ENCODE measurements around the gene PPP2R5C.

The PPP2R5C gene

GRCh38 chr14:101767618-101768362, 6.3 kb downstream of the PPP2R5C start:
- peaks cover under 1% of the 10 kb centered on the region for H3K4me1 ChIP-seq (ENCODE audit: insufficient read depth, low read length)
- H3K36me3 ChIP-seq (ENCODE audit: insufficient read depth, low read length): peaks cover 18% of the 10 kb centered on the region
- H3K27me3 ChIP-seq (ENCODE audit: insufficient read depth, low read length): no peaks in the 10 kb centered on the region
- H3K4me3 ChIP-seq (ENCODE audit: low read length): no peak overlapping the region
- no peaks in the 10 kb centered on the region for H3K9me3 ChIP-seq (ENCODE audit: low read length)
- no peak overlapping the region for H2AFZ ChIP-seq (ENCODE audit: low read depth, low read length)

DNA sequence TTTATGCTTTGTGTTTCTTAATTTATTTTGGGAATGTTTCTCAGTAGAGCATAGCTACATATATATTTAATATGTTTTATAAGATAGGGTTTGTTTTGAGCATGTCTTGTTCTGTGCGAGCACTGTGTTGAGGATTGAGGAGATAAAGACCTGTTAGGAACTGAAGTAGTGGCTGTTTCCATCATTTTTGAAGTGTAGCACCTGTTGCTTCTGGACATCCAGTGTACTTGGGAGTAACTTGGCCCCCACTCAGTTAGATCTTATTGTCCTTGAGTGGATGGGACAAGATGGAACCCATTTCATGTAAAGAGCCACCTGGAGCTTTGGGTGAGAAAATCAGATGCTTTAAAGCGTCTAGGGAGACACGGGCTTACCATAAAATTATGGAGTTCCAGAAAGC, 8.7 kb downstream of the PPP2R5C start:
- H2AFZ ChIP-seq (ENCODE audit: low read depth, low read length): no peak overlapping the region
- H3K36me3 ChIP-seq (ENCODE audit: insufficient read depth, low read length): peaks cover 10% of the 10 kb centered on the region
- no peaks in the 10 kb centered on the region for H3K9me3 ChIP-seq (ENCODE audit: low read length)
- peaks cover 5% of the 10 kb centered on the region for H3K4me1 ChIP-seq (ENCODE audit: insufficient read depth, low read length)
- no peaks in the 10 kb centered on the region for H3K27me3 ChIP-seq (ENCODE audit: insufficient read depth, low read length)
- no peak overlapping the region for H3K4me3 ChIP-seq (ENCODE audit: low read length)

DNA sequence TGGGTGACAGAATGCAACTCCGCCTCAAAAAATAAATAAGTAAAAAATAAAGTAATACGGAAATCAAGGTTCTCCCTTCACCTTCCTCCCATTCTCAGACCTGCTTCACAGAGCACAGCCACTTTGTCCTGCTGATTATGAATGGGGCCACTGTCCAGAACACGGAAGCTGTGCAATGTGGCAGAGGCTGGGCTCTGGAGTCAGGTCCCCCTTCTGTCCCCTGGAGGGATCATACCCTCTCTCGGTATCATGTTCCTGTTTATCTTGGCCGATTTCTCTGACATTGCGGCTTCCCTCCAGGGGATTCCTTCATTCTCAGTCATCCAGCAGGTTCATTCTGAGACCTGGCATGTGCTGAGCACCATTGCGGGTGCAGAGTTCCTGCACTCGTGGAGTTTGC, 11.3 kb downstream of the PPP2R5C start:
- Histone ChIP-seq H3K27me3 (ENCODE audit: insufficient read depth, low read length) (no peaks in the 10 kb centered on the region), H3K4me1 (ENCODE audit: insufficient read depth, low read length) (peaks cover 5% of the 10 kb centered on the region), H3K9me3 (ENCODE audit: low read length) (no peaks in the 10 kb centered on the region), H2AFZ (ENCODE audit: low read depth, low read length) (no peak overlapping the region), H3K36me3 (ENCODE audit: insufficient read depth, low read length) (no peaks in the 10 kb centered on the region), H3K4me3 (ENCODE audit: low read length) (no peak overlapping the region)

DNA sequence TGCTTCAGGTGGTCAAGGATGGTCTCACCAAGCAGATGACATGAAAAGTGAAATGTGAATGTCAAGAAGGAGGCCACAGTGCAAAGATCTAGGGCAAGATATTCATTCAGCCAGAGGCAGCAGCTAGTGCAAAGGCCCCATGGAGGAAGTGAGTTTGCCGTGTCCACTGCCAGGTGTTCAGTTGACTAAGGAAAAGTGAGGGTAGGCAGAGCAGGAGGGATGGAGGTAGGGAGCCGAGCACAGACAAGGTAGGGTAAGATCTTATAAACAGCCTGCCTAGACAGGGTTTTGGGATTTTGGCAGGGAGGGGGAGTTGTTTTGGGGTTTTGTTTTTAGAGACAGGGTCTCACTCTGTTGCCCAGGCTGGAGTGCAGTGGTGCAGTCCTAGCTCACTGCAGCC, 11.9 kb downstream of the PPP2R5C start:
- Histone ChIP-seq H3K9me3 (ENCODE audit: low read length) (no peaks in the 10 kb centered on the region), H3K36me3 (ENCODE audit: insufficient read depth, low read length) (no peaks in the 10 kb centered on the region), H2AFZ (ENCODE audit: low read depth, low read length) (no peak overlapping the region), H3K4me3 (ENCODE audit: low read length) (no peak overlapping the region), H3K27me3 (ENCODE audit: insufficient read depth, low read length) (no peaks in the 10 kb centered on the region), H3K4me1 (ENCODE audit: insufficient read depth, low read length) (peaks cover 5% of the 10 kb centered on the region)

DNA sequence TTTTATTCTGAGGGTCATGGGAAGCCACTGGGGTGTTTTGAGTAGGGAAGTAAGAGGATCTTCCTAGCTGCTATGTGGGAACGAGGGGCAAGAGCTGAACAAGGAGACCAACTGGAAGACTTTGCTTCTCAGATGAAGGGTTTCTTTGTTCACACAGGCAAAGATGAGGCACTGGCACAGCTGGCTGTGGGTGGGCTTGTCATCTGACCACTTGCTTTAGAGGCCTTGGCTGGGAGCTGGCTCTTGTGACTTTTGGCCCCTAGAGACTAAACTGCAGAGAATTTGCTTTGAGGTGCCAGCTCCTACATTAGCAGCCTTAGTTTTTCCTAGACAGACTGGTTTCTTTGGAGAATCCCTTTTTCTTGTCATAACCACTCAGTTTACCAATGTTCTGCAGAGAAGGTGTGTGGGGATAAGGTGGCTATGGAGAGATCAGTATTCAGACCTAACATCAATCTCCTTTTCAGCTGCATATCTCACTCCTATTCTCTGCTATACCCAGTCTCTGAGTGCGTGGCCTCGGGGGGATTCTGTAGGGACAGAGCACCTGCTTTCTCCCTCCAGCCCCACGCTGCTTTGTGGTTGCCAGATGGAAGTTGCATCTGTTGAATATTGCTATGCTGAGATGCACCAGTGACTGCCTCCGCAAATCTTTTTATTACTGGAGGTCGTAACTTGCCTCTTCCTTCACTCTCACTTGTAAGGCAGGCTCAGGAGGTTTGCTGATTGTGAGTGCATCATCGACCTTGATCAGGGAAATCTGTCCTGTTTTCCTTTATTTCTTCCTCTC, 12.7 kb downstream of the PPP2R5C start:
- Histone ChIP-seq H3K9me3 (ENCODE audit: low read length) (no peaks in the 10 kb centered on the region), H3K4me3 (ENCODE audit: low read length) (no peak overlapping the region), H3K27me3 (ENCODE audit: insufficient read depth, low read length) (no peaks in the 10 kb centered on the region)

DNA sequence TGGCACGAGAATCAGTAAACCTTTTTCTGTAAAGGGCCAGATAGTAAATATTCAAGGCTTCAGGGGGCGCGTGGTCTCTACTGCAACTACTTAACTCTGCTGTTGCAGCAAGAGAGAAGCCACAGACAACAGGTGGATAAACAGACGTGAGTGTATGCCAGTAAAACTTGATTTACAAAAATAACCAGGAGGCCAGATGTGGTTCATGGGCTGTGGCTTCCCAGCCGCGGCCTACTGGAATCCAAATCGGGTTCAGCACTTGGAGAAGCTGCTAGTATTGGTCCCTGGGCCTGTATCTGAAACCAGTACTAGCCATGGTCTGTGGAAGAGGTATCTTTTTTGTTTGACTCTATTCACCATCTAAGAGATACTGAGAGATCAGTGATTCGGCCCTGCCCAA, 13.3 kb downstream of the PPP2R5C start:
- Histone ChIP-seq H2AFZ (ENCODE audit: low read depth, low read length) (no peak overlapping the region), H3K4me3 (ENCODE audit: low read length) (no peak overlapping the region), H3K36me3 (ENCODE audit: insufficient read depth, low read length) (no peaks in the 10 kb centered on the region)

More for the DNA sequence above, 12.7 kb downstream of the PPP2R5C start:
- no peak overlapping the region for H2AFZ ChIP-seq (ENCODE audit: low read depth, low read length)
- peaks cover 5% of the 10 kb centered on the region for H3K4me1 ChIP-seq (ENCODE audit: insufficient read depth, low read length)
- no peaks in the 10 kb centered on the region for H3K36me3 ChIP-seq (ENCODE audit: insufficient read depth, low read length)

DNA sequence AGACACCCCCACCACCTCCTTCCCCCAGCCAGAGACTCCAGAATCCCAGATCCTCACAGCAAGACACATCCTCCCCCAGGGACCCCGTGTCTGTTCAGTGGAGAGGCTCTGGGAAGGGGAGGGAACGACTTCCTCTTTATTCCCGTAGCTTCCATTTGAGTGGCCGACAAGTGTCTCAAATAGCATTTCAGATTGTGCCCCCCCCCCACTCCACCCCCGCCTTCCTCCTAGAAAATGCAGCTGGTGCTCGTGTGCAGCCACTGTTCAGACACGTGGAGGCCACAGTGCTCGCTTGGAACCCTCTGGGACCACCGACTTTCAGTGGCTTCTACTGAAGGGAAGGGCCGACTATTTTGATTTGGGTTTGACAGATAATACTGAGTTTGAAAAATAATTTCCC, 14.3 kb downstream of the PPP2R5C start:
- H3K4me3 ChIP-seq (ENCODE audit: low read length): no peak overlapping the region
- H3K4me1 ChIP-seq (ENCODE audit: insufficient read depth, low read length): peaks cover 7% of the 10 kb centered on the region
- no peaks in the 10 kb centered on the region for H3K9me3 ChIP-seq (ENCODE audit: low read length)
- H3K27me3 ChIP-seq (ENCODE audit: insufficient read depth, low read length): peaks cover 7% of the 10 kb centered on the region
- no peak overlapping the region for H2AFZ ChIP-seq (ENCODE audit: low read depth, low read length)
- H3K36me3 ChIP-seq (ENCODE audit: insufficient read depth, low read length): no peaks in the 10 kb centered on the region

More for the DNA sequence above, 13.3 kb downstream of the PPP2R5C start:
- Histone ChIP-seq H3K9me3 (ENCODE audit: low read length) (no peaks in the 10 kb centered on the region), H3K27me3 (ENCODE audit: insufficient read depth, low read length) (no peaks in the 10 kb centered on the region), H3K4me1 (ENCODE audit: insufficient read depth, low read length) (peaks cover 5% of the 10 kb centered on the region)

GRCh38 chr14:101776344-101776743, 14.8 kb downstream of the PPP2R5C start:
- H3K4me1 ChIP-seq (ENCODE audit: insufficient read depth, low read length): peaks cover 7% of the 10 kb centered on the region
- H3K36me3 ChIP-seq (ENCODE audit: insufficient read depth, low read length): no peaks in the 10 kb centered on the region
- H2AFZ ChIP-seq (ENCODE audit: low read depth, low read length): no peak overlapping the region
- no peak overlapping the region for H3K4me3 ChIP-seq (ENCODE audit: low read length)
- no peaks in the 10 kb centered on the region for H3K9me3 ChIP-seq (ENCODE audit: low read length)
- peaks cover 7% of the 10 kb centered on the region for H3K27me3 ChIP-seq (ENCODE audit: insufficient read depth, low read length)

GRCh38 chr14:101780390-101780789, 18.9 kb downstream of the PPP2R5C start:
- Histone ChIP-seq H3K27me3 (ENCODE audit: insufficient read depth, low read length) (peaks cover 7% of the 10 kb centered on the region), H3K9me3 (ENCODE audit: low read length) (no peaks in the 10 kb centered on the region), H3K36me3 (ENCODE audit: insufficient read depth, low read length) (no peaks in the 10 kb centered on the region), H3K4me3 (ENCODE audit: low read length) (no peak overlapping the region), H3K4me1 (ENCODE audit: insufficient read depth, low read length) (peaks cover 2% of the 10 kb centered on the region), H2AFZ (ENCODE audit: low read depth, low read length) (no peak overlapping the region)

DNA sequence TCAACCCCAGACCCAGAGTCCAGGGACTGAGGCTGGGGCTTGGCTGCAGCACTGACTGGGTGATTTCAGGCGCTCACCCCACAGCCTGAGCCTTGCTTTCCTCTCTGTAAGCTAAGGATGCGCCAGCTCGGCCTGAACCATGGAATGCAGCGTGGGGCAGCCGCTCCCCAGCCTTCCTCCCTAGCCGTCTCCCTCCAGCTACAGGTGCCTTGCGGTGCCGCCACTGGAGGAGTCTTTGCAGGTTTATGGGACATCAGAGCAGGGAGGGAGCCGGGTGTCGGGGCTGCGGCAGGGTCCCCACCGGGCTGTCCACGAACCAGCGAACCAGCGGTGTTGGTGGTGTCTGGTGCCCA, 19.4 kb downstream of the PPP2R5C start:
- Histone ChIP-seq H3K4me1 (ENCODE audit: insufficient read depth, low read length) (peaks cover 2% of the 10 kb centered on the region), H2AFZ (ENCODE audit: low read depth, low read length) (no peak overlapping the region), H3K4me3 (ENCODE audit: low read length) (peak overlapping the region; percentile 22), H3K9me3 (ENCODE audit: low read length) (no peaks in the 10 kb centered on the region), H3K27me3 (ENCODE audit: insufficient read depth, low read length) (peaks cover 7% of the 10 kb centered on the region), H3K36me3 (ENCODE audit: insufficient read depth, low read length) (no peaks in the 10 kb centered on the region)

DNA sequence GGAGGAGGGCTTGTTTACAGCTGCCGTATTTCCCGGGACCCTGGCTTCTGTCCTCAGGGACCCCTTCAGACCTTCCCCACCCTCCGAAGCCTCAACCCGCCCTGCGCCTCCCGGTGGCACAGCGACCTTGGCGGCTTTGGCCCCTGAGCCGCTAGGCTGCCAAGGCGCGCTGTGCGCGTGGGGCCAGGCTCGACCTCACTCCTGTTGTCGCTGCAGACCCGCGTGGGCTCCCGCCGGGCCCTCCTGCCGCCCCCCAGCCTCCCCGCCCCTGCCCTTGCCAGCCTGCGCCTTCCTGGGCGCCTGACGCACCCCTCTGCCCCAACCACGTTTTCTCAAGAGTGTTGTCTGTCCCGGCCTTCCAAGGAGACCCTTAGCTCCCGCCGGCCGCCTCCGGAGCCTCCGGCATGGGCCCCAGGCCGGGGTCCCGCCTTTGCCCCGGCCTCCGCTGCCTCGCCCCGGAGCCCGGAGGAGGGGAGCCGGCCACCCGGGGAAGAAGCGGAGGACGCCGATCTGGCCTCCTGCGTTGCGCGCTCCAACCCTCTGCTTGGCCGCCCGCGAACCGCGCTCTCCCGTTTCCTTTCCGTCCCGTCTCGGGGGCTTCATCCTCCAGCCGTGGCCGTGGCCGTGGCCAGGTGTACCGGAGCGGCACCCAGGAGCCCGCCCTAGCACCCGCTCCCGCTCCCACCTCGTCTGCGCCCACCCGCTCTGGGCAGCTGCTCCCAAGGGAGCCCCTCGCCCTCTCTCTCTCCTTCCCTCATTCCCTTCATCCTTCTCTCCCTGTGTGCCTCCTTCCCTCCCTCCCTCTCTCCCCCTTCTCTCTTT, 19.9 kb downstream of the PPP2R5C start:
- H3K36me3 ChIP-seq (ENCODE audit: insufficient read depth, low read length): no peaks in the 10 kb centered on the region
- peaks cover 7% of the 10 kb centered on the region for H3K27me3 ChIP-seq (ENCODE audit: insufficient read depth, low read length)
- H3K9me3 ChIP-seq (ENCODE audit: low read length): no peaks in the 10 kb centered on the region
- H3K4me1 ChIP-seq (ENCODE audit: insufficient read depth, low read length): peaks cover 2% of the 10 kb centered on the region
- peak overlapping the region; percentile 22 for H3K4me3 ChIP-seq (ENCODE audit: low read length)
- no peak overlapping the region for H2AFZ ChIP-seq (ENCODE audit: low read depth, low read length)

- no peaks in the 10 kb centered on the region for H3K9me3 ChIP-seq (ENCODE audit: low read length)
- H3K27me3 ChIP-seq (ENCODE audit: insufficient read depth, low read length): peaks cover 7% of the 10 kb centered on the region
- no peak overlapping the region for H2AFZ ChIP-seq (ENCODE audit: low read depth, low read length)
Measured at GRCh38 chr14:101783260-101784016, 21.9 kb downstream of the PPP2R5C start.

More at GRCh38 chr14:101783260-101784016, 21.9 kb downstream of the PPP2R5C start:
- Histone ChIP-seq H3K4me1 (ENCODE audit: insufficient read depth, low read length) (peaks cover 2% of the 10 kb centered on the region), H3K4me3 (ENCODE audit: low read length) (no peak overlapping the region), H3K36me3 (ENCODE audit: insufficient read depth, low read length) (no peaks in the 10 kb centered on the region)
